ENCODE measurements around the gene PPP1R12C. TPM values are rescaled to one million over a fixed set of nuclear protein-coding genes. Genes with fewer than 3 reads are reported as not detected.

The PPP1R12C gene
- total RNA-seq, 1 donor from 2014 or later, result 24.5 TPM

GRCh38 chr19:55098716-55099556, 18.5 kb downstream of the PPP1R12C start:
- Histone ChIP-seq H3K9ac (ENCODE audit: low read depth in 1 of 3, low read length in 3 of 3) (peak overlapping the region in 1 of 3 donors; percentile 16), H3K27me3 (ENCODE audit: control insufficient read depth in 3 of 3, insufficient read depth in 3 of 3, low read length in 3 of 3) (peaks cover 0 to 4% (median 0%) of the 10 kb centered on the region in 3 donors), H3K4me3 (ENCODE audit: low read length in 3 of 3) (no peak overlapping the region), H3K27ac (ENCODE audit: low read depth, low read length) (peak overlapping the region; percentile 48), H3K4me1 (ENCODE audit: control insufficient read depth in 3 of 3, insufficient read depth in 3 of 3, low read length in 3 of 3) (peaks cover 6 to 20% (median 15%) of the 10 kb centered on the region in 3 donors), H3K36me3 (ENCODE audit: control insufficient read depth in 3 of 3, insufficient read depth in 3 of 3, low read length in 3 of 3) (peaks cover 39 to 49% (median 41%) of the 10 kb centered on the region in 3 donors), H3K9me3 (ENCODE audit: control insufficient read depth in 3 of 3, low read length in 3 of 3) (no peaks in the 10 kb centered on the region)

- Histone ChIP-seq H3K27me3 (ENCODE audit: control insufficient read depth in 3 of 3, insufficient read depth in 3 of 3, low read length in 3 of 3) (peaks cover 0 to 4% (median 0%) of the 10 kb centered on the region in 3 donors), H3K9ac (ENCODE audit: low read depth in 1 of 3, low read length in 3 of 3) (no peak overlapping the region), H3K4me3 (ENCODE audit: low read length in 3 of 3) (no peak overlapping the region), H3K4me1 (ENCODE audit: control insufficient read depth in 3 of 3, insufficient read depth in 3 of 3, low read length in 3 of 3) (peaks cover 6 to 20% (median 15%) of the 10 kb centered on the region in 3 donors), H3K9me3 (ENCODE audit: control insufficient read depth in 3 of 3, low read length in 3 of 3) (no peaks in the 10 kb centered on the region), H3K36me3 (ENCODE audit: control insufficient read depth in 3 of 3, insufficient read depth in 3 of 3, low read length in 3 of 3) (peaks cover 36 to 45% (median 37%) of the 10 kb centered on the region in 3 donors), H3K27ac (ENCODE audit: low read depth, low read length) (no peak overlapping the region)
Observed at GRCh38 chr19:55097864-55098715, 19.3 kb downstream of the PPP1R12C start.

GRCh38 chr19:55096061-55096701, 21.3 kb downstream of the PPP1R12C start:
- H3K4me1 ChIP-seq (ENCODE audit: control insufficient read depth in 3 of 3, insufficient read depth in 3 of 3, low read length in 3 of 3), result peaks cover 6 to 18% (median 15%) of the 10 kb centered on the region in 3 donors
- H3K27ac ChIP-seq (ENCODE audit: low read depth, low read length), result no peak overlapping the region
- H3K4me3 ChIP-seq (ENCODE audit: low read length in 3 of 3), result no peak overlapping the region
- no peak overlapping the region for H3K9ac ChIP-seq (ENCODE audit: low read depth in 1 of 3, low read length in 3 of 3)
- no peaks in the 10 kb centered on the region for H3K9me3 ChIP-seq (ENCODE audit: control insufficient read depth in 3 of 3, low read length in 3 of 3)
- H3K36me3 ChIP-seq (ENCODE audit: control insufficient read depth in 3 of 3, insufficient read depth in 3 of 3, low read length in 3 of 3), result peaks cover 22 to 38% (median 27%) of the 10 kb centered on the region in 3 donors
- H3K27me3 ChIP-seq (ENCODE audit: control insufficient read depth in 3 of 3, insufficient read depth in 3 of 3, low read length in 3 of 3), result peaks cover 0 to 4% (median 0%) of the 10 kb centered on the region in 3 donors

- peaks cover 0 to 4% (median 0%) of the 10 kb centered on the region in 3 donors for H3K27me3 ChIP-seq (ENCODE audit: control insufficient read depth in 3 of 3, insufficient read depth in 3 of 3, low read length in 3 of 3)
- no peaks in the 10 kb centered on the region for H3K9me3 ChIP-seq (ENCODE audit: control insufficient read depth in 3 of 3, low read length in 3 of 3)
- no peak overlapping the region for H3K4me3 ChIP-seq (ENCODE audit: low read length in 3 of 3)
- H3K36me3 ChIP-seq (ENCODE audit: control insufficient read depth in 3 of 3, insufficient read depth in 3 of 3, low read length in 3 of 3), result peaks cover 22 to 44% (median 32%) of the 10 kb centered on the region in 3 donors
- peaks cover 6 to 18% (median 15%) of the 10 kb centered on the region in 3 donors for H3K4me1 ChIP-seq (ENCODE audit: control insufficient read depth in 3 of 3, insufficient read depth in 3 of 3, low read length in 3 of 3)
- H3K9ac ChIP-seq (ENCODE audit: low read depth in 1 of 3, low read length in 3 of 3), result no peak overlapping the region
- no peak overlapping the region for H3K27ac ChIP-seq (ENCODE audit: low read depth, low read length)
Observed at GRCh38 chr19:55095260-55096060, 22.0 kb downstream of the PPP1R12C start.

- H3K9me3 ChIP-seq (ENCODE audit: control insufficient read depth in 3 of 3, low read length in 3 of 3), result no peaks in the 10 kb centered on the region
- peak overlapping the region in 1 of 3 donors; percentile 16 for H3K9ac ChIP-seq (ENCODE audit: low read depth in 1 of 3, low read length in 3 of 3)
- H3K27ac ChIP-seq (ENCODE audit: low read depth, low read length), result no peak overlapping the region
- peaks cover 5 to 12% (median 11%) of the 10 kb centered on the region in 3 donors for H3K4me1 ChIP-seq (ENCODE audit: control insufficient read depth in 3 of 3, insufficient read depth in 3 of 3, low read length in 3 of 3)
- peaks cover 22 to 44% (median 32%) of the 10 kb centered on the region in 3 donors for H3K36me3 ChIP-seq (ENCODE audit: control insufficient read depth in 3 of 3, insufficient read depth in 3 of 3, low read length in 3 of 3)
- peaks cover 0 to 4% (median 0%) of the 10 kb centered on the region in 3 donors for H3K27me3 ChIP-seq (ENCODE audit: control insufficient read depth in 3 of 3, insufficient read depth in 3 of 3, low read length in 3 of 3)
- H3K4me3 ChIP-seq (ENCODE audit: low read length in 3 of 3), result no peak overlapping the region
Observed at GRCh38 chr19:55094456-55095259, 22.8 kb downstream of the PPP1R12C start.

- Histone ChIP-seq H3K27ac (ENCODE audit: low read depth, low read length) (no peak overlapping the region), H3K9ac (ENCODE audit: low read depth in 1 of 3, low read length in 3 of 3) (no peak overlapping the region), H3K27me3 (ENCODE audit: control insufficient read depth in 3 of 3, insufficient read depth in 3 of 3, low read length in 3 of 3) (peaks cover 6 to 12% (median 8%) of the 10 kb centered on the region in 3 donors), H3K9me3 (ENCODE audit: control insufficient read depth in 3 of 3, low read length in 3 of 3) (no peaks in the 10 kb centered on the region), H3K4me3 (ENCODE audit: low read length in 3 of 3) (no peak overlapping the region), H3K36me3 (ENCODE audit: control insufficient read depth in 3 of 3, insufficient read depth in 3 of 3, low read length in 3 of 3) (peaks cover 17 to 29% (median 22%) of the 10 kb centered on the region in 3 donors), H3K4me1 (ENCODE audit: control insufficient read depth in 3 of 3, insufficient read depth in 3 of 3, low read length in 3 of 3) (peaks cover 8 to 14% (median 9%) of the 10 kb centered on the region in 3 donors)
Observed at GRCh38 chr19:55092423-55093318, 24.8 kb downstream of the PPP1R12C start.

- Histone ChIP-seq H3K36me3 (ENCODE audit: control insufficient read depth in 3 of 3, insufficient read depth in 3 of 3, low read length in 3 of 3) (peaks cover 17 to 29% (median 22%) of the 10 kb centered on the region in 3 donors), H3K9me3 (ENCODE audit: control insufficient read depth in 3 of 3, low read length in 3 of 3) (no peaks in the 10 kb centered on the region)
Observed at GRCh38 chr19:55091955-55092354, 25.5 kb downstream of the PPP1R12C start.

More at GRCh38 chr19:55091955-55092354, 25.5 kb downstream of the PPP1R12C start:
- H3K27me3 ChIP-seq (ENCODE audit: control insufficient read depth in 3 of 3, insufficient read depth in 3 of 3, low read length in 3 of 3), result peaks cover 11 to 19% (median 15%) of the 10 kb centered on the region in 3 donors
- H3K9ac ChIP-seq (ENCODE audit: low read depth in 1 of 3, low read length in 3 of 3), result no peak overlapping the region
- no peak overlapping the region for H3K4me3 ChIP-seq (ENCODE audit: low read length in 3 of 3)
- H3K4me1 ChIP-seq (ENCODE audit: control insufficient read depth in 3 of 3, insufficient read depth in 3 of 3, low read length in 3 of 3), result peaks cover 15 to 22% (median 16%) of the 10 kb centered on the region in 3 donors
- no peak overlapping the region for H3K27ac ChIP-seq (ENCODE audit: low read depth, low read length)

All from skeletal muscle tissue (tissue), 4 donors.